Neural progenitor cell (in vitro differentiated cells): ENCODE data around the gene RNASE12. TPM values are rescaled to one million over a fixed set of nuclear protein-coding genes. Genes with fewer than 3 reads are reported as not detected.
A peak's percentile ranks its signal among the peaks of the same experiment; 100 is the strongest.

Experiments
- DNase-seq: peaks from one replicate; pipeline ENCODE4 v3.0.0-alpha.2; 2016; ENCODE audit warnings: low spot score
- H2AFZ ChIP-seq: fragments of 200-600 bp; sonication (generic); replicated peaks from 2 replicates; pipeline ENCODE4 v1.6.1; 2016; ENCODE audit warnings: antibody characterized with exemption
- H3F3A ChIP-seq: fragments of 200-600 bp; sonication (generic); 2 replicates; pipeline ENCODE4 v1.6.1; 2016; ENCODE audit warnings: antibody characterized with exemption, low read depth
- H3K27ac ChIP-seq: fragments of 200-600 bp; sonication (generic); 2 replicates; pipeline ENCODE4 v1.5.1; 2016; ENCODE audit warnings: mild to moderate bottlenecking
- H3K27me3 ChIP-seq: fragments of 200-600 bp; sonication (generic); 2 replicates; pipeline ENCODE4 v1.6.1; 2016; ENCODE audit warnings: mild to moderate bottlenecking, moderate library complexity
- H3K36me3 ChIP-seq: fragments of 200-600 bp; sonication (generic); 2 replicates; pipeline ENCODE4 v1.5.1; 2016
- H3K4me1 ChIP-seq: fragments of 200-600 bp; sonication (generic); 2 replicates; pipeline ENCODE4 v1.6.1; 2016; ENCODE audit warnings: mixed run types
- H3K4me2 ChIP-seq: fragments of 200-600 bp; sonication (generic); 2 replicates; pipeline ENCODE4 v1.6.1; 2016
- H3K4me3 ChIP-seq: fragments of 200-600 bp; sonication (generic); 2 replicates; pipeline ENCODE4 v1.5.1; 2016
- H3K79me2 ChIP-seq: fragments of 200-600 bp; sonication (generic); 2 replicates; pipeline ENCODE4 v1.6.1; 2016; ENCODE audit warnings: low read depth
- H3K9ac ChIP-seq: fragments of 200-600 bp; sonication (generic); 2 replicates; pipeline ENCODE4 v1.6.1; 2016
- H3K9me3 ChIP-seq: fragments of 200-600 bp; sonication (generic); 2 replicates; pipeline ENCODE4 v1.5.1; 2016; ENCODE audit warnings: low read depth
- H4K20me1 ChIP-seq: fragments of 200-600 bp; sonication (generic); 2 replicates; pipeline ENCODE4 v1.6.1; 2016; ENCODE audit warnings: low read depth
- H3K27ac Mint-ChIP-seq: 3 replicates; pipeline ENCODE4 v1.8.0; 2021; ENCODE audit warnings: mixed read lengths
- H3K27me3 Mint-ChIP-seq: 2 replicates; pipeline ENCODE4 v1.8.0; 2022; ENCODE audit warnings: low read depth, mild to moderate bottlenecking, inconsistent platforms, moderate library complexity, mixed read lengths; ENCODE audit not compliant: insufficient read depth
- H3K36me3 Mint-ChIP-seq: 3 replicates; pipeline ENCODE4 v1.8.0; 2021; ENCODE audit warnings: mixed read lengths
- H3K4me1 Mint-ChIP-seq: 3 replicates; pipeline ENCODE4 v1.8.0; 2021; ENCODE audit warnings: mixed read lengths
- H3K4me3 Mint-ChIP-seq: 3 replicates; pipeline ENCODE4 v1.8.0; 2021; ENCODE audit warnings: mild to moderate bottlenecking, moderate library complexity, mixed read lengths
- H3K9me3 Mint-ChIP-seq: 3 replicates; pipeline ENCODE4 v1.8.0; 2020; ENCODE audit warnings: mixed read lengths
- EZH2 ChIP-seq: fragments of 200-600 bp; sonication (generic); IDR thresholded peaks from 2 replicates; pipeline ENCODE4 v1.6.1; 2017; ENCODE audit warnings: antibody characterized with exemption, mild to moderate bottlenecking, moderate library complexity
- EZH2phosphoT487 ChIP-seq: fragments of 200-600 bp; sonication (generic); IDR thresholded peaks from 2 replicates; pipeline ENCODE4 v1.6.1; 2017; ENCODE audit warnings: antibody characterized with exemption
- total RNA-seq: library from RNA; depleted of rRNA; stranded (reverse); fragments of >200 nt; gene quantifications from 2 replicates; pipeline ENCODE4 v1.2.3, GENCODE V29; 2015; ENCODE audit warnings: low replicate concordance
- TF ChIP-seq, protein P1 (sequence below): fragments of 200-600 bp; sonication (generic); IDR thresholded peaks from 2 replicates; pipeline ENCODE4 v1.5.1; 2017; ENCODE audit warnings: antibody characterized with exemption, mild to moderate bottlenecking

The RNASE12 gene
- total RNA-seq, 1 donor from 2014 or later = not detected

DNA sequence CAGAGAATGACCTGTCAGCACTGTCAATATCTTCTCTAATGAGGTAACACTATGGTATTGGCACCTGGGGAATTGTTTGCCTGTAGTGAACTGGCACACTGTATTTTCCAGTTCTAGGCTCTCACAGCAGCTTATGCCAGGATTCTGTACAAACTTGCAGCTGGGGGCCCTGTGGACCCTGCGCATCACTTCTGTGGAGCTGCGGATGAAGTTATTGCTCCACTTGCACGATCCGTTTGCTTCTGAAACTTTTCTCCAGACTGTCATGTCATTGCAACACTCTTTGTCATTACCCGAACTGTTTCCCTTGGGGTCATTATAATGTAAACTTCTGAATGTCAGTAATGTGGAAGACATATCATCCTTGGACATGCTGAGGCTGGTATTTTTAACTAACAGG, 7.3 kb downstream of the RNASE12 start:
- no peaks in the 10 kb centered on the region for H3K79me2 ChIP-seq
- H3K9me3 ChIP-seq = no peaks in the 10 kb centered on the region
- peaks cover 50% of the 10 kb centered on the region for H3K4me1 ChIP-seq
- no peaks in the 10 kb centered on the region for H3K36me3 Mint-ChIP-seq
- no peak overlapping the region for H3K9ac ChIP-seq
- H3K27me3 ChIP-seq = no peaks in the 10 kb centered on the region
- H3K9me3 Mint-ChIP-seq = no peaks in the 10 kb centered on the region
- H3K27me3 Mint-ChIP-seq = no peaks in the 10 kb centered on the region
- no peak overlapping the region for H2AFZ ChIP-seq
- peaks cover 20% of the 10 kb centered on the region for H3F3A ChIP-seq
- H3K36me3 ChIP-seq = no peaks in the 10 kb centered on the region
- H3K27ac ChIP-seq = no peak overlapping the region
- no peaks in the 10 kb centered on the region for H4K20me1 ChIP-seq
- no peak overlapping the region for H3K4me3 ChIP-seq
- no peak for DNase-seq
- H3K4me3 Mint-ChIP-seq = no peak overlapping the region
- H3K4me1 Mint-ChIP-seq = peaks cover 4% of the 10 kb centered on the region
- TF ChIP-seq, protein P1, sequence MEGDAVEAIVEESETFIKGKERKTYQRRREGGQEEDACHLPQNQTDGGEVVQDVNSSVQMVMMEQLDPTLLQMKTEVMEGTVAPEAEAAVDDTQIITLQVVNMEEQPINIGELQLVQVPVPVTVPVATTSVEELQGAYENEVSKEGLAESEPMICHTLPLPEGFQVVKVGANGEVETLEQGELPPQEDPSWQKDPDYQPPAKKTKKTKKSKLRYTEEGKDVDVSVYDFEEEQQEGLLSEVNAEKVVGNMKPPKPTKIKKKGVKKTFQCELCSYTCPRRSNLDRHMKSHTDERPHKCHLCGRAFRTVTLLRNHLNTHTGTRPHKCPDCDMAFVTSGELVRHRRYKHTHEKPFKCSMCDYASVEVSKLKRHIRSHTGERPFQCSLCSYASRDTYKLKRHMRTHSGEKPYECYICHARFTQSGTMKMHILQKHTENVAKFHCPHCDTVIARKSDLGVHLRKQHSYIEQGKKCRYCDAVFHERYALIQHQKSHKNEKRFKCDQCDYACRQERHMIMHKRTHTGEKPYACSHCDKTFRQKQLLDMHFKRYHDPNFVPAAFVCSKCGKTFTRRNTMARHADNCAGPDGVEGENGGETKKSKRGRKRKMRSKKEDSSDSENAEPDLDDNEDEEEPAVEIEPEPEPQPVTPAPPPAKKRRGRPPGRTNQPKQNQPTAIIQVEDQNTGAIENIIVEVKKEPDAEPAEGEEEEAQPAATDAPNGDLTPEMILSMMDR = no peak
- TF ChIP-seq EZH2 (no peak), EZH2phosphoT487 (no peak)
- H3K4me2 ChIP-seq = no peak overlapping the region
- no peak overlapping the region for H3K27ac Mint-ChIP-seq

DNA sequence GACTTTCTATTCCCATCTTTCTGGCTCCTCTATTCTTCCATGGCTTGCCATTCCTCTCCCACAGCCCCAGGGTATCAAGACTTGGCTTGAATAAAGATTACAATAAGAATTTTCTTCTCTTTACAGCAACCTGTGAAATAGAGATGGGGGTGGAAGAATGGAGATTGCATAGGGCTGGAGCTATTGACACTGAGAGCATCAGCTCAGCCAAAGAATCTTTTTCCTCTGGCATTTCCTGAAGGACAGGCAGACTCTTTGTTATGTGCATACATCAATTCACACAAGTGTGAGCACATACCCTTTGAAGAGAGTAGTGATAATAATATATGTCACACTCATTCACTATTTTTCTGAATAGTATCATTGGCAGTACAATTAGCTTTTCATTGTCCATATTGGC, 8.0 kb downstream of the RNASE12 start:
- no peaks in the 10 kb centered on the region for H3K27me3 Mint-ChIP-seq
- H3K4me1 Mint-ChIP-seq = peaks cover 11% of the 10 kb centered on the region
- H3K4me3 ChIP-seq = no peak overlapping the region

DNA sequence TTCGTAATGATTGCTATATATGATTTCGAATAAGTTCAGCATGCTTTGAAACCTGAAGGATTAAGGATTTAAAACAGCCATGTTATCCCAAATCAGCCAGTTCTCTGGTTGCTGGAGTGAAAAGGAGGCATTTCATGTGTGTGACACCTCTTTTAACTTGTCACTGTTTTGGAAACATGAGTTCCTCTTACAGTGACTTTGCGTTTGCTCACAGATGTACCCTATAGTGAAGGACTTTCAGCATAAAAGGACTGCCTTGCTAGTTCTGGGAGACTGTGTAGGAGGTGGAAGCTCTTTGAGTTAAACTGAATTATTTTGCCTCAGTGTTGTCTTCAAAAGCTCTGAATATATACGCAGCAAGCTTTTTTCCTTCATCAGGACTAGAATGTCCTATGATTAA, 10.9 kb downstream of the RNASE12 start:
- DNase-seq = no peak
- no peaks in the 10 kb centered on the region for H3K9me3 Mint-ChIP-seq
- no peaks in the 10 kb centered on the region for H3K36me3 Mint-ChIP-seq
- H3K4me3 ChIP-seq = no peak overlapping the region
- no peak overlapping the region for H3K9ac ChIP-seq
- no peak overlapping the region for H3K4me3 Mint-ChIP-seq
- H2AFZ ChIP-seq = peak overlapping the region; percentile 65
- H3K79me2 ChIP-seq = no peaks in the 10 kb centered on the region
- peaks cover 12% of the 10 kb centered on the region for H3K4me1 Mint-ChIP-seq
- peak overlapping the region; percentile 4 for H3K4me2 ChIP-seq
- TF ChIP-seq, protein P1 = no peak
- TF ChIP-seq EZH2phosphoT487 (no peak), EZH2 (no peak)
- no peak overlapping the region for H3K27ac Mint-ChIP-seq
- H4K20me1 ChIP-seq = no peaks in the 10 kb centered on the region
- peaks cover 4% of the 10 kb centered on the region for H3F3A ChIP-seq
- no peaks in the 10 kb centered on the region for H3K27me3 Mint-ChIP-seq
- H3K9me3 ChIP-seq = no peaks in the 10 kb centered on the region
- H3K4me1 ChIP-seq = peaks cover 49% of the 10 kb centered on the region
- no peaks in the 10 kb centered on the region for H3K36me3 ChIP-seq
- no peak overlapping the region for H3K27ac ChIP-seq
- H3K27me3 ChIP-seq = no peaks in the 10 kb centered on the region

More for the DNA sequence above, 8.0 kb downstream of the RNASE12 start:
- no peak overlapping the region for H3K27ac Mint-ChIP-seq
- Histone ChIP-seq H3K4me2 (no peak overlapping the region), H2AFZ (peak overlapping the region; percentile 6), H3K9ac (no peak overlapping the region), H3K27me3 (no peaks in the 10 kb centered on the region), H4K20me1 (no peaks in the 10 kb centered on the region), H3K36me3 (no peaks in the 10 kb centered on the region), H3K27ac (no peak overlapping the region), H3K9me3 (no peaks in the 10 kb centered on the region), H3F3A (peaks cover 17% of the 10 kb centered on the region), H3K4me1 (peaks cover 54% of the 10 kb centered on the region), H3K79me2 (no peaks in the 10 kb centered on the region)
- H3K9me3 Mint-ChIP-seq = no peaks in the 10 kb centered on the region
- no peaks in the 10 kb centered on the region for H3K36me3 Mint-ChIP-seq
- TF ChIP-seq, protein P1 = no peak
- no peak for TF ChIP-seq EZH2
- TF ChIP-seq EZH2phosphoT487 = no peak
- DNase-seq = no peak
- no peak overlapping the region for H3K4me3 Mint-ChIP-seq
